Upper lobe of left lung (tissue), 6 donors: ENCODE data around the gene NKIRAS1. TPM values are rescaled to one million over a fixed set of nuclear protein-coding genes. Genes with fewer than 3 reads are reported as not detected.

ENCODE experiments used
- ATAC-seq, 2 donors: fragments of 200-7000 bp; cut with Tn5 transposase; one replicate each; pipeline ENCODE4 v1.9.1; 2022; ENCODE audit warnings: mild to moderate bottlenecking in 2 of 2, moderate library complexity in 2 of 2; ENCODE audit not compliant: low FRiP score in 2 of 2
- DNase-seq, 2 donors: peaks; one replicate each; pipeline ENCODE4 v3.0.0-alpha.2; 2019 to 2020
- H3K27ac ChIP-seq, 4 donors: fragments of 200-600 bp; sonication (generic); one replicate each; pipeline ENCODE4 v1.5.1; 2016 to 2019
- H3K27me3 ChIP-seq, 4 donors: fragments of 200-600 bp; sonication (generic); one replicate each; pipeline ENCODE4 v1.5.1; 2017 to 2019
- H3K36me3 ChIP-seq, 4 donors: fragments of 200-600 bp; sonication (generic); one replicate each; pipeline ENCODE4 v1.5.1; 2016 to 2019
- H3K4me1 ChIP-seq, 4 donors: fragments of 200-600 bp; sonication (generic); one replicate each; pipeline ENCODE4 v1.5.1; 2018 to 2019
- H3K4me3 ChIP-seq, 4 donors: fragments of 200-600 bp; sonication (generic); one replicate each; pipeline ENCODE4 v1.5.1; 2017 to 2019; ENCODE audit warnings: mild to moderate bottlenecking in 2 of 4, moderate library complexity in 1 of 4
- H3K9me3 ChIP-seq, 4 donors: fragments of 200-600 bp; sonication (generic); one replicate each; pipeline ENCODE4 v1.5.1; 2018 to 2019
- EP300 ChIP-seq, 4 donors: sonication (generic); formaldehyde crosslinking; IDR thresholded peaks; one replicate each; pipeline ENCODE4 v1.5.1; 2017; ENCODE audit warnings: antibody characterized with exemption in 4 of 4, control low read depth in 2 of 4
- POLR2A ChIP-seq, 4 donors: fragments of 450-650 bp; IDR thresholded peaks; one replicate each; pipeline ENCODE4 v1.5.1; 2016 to 2017; ENCODE audit warnings: antibody characterized with exemption in 4 of 4, mild to moderate bottlenecking in 2 of 4
- POLR2AphosphoS5 ChIP-seq, 2 donors: sonication (generic); formaldehyde crosslinking; IDR thresholded peaks; one replicate each; pipeline ENCODE4 v1.5.1; 2017; ENCODE audit warnings: antibody characterized with exemption in 2 of 2
- WGBS, 2 donors: methylation state at CpG; one replicate each; pipeline ENCODE4 v1.1.5; 2017 to 2018; 5-methylcytosine and 5-hydroxymethylcytosine counted together
- total RNA-seq, 6 donors: library from RNA; depleted of rRNA in 4 of 6; stranded (reverse); fragments of >200 nt in 4 of 6; gene quantifications; one replicate each; pipeline versions ENCODE4 v1.1.0 to v1.2.1, GENCODE V29; 2016 to 2021
- TF ChIP-seq, protein P1 (sequence below), 6 experiments: fragments of 450-650 bp in 4 of 6; fragments of 200-600 bp in 2 of 6; sonication (generic) in 2 of 6; IDR thresholded peaks; one replicate each; pipeline ENCODE4 v1.5.1; 2016 to 2019; ENCODE audit warnings: antibody characterized with exemption in 6 of 6
- donor health status: DM: no; HTN: no; CAD: no; lungs with moderate emphysema.
- donor health status: DM: no; HTN: yes; CAD: no; lungs with severe emphysema.

Gene NKIRAS1
- 10 to 100 TPM in 3 of 6 donors, 1 to 10 TPM in 3; 3.1 to 18.0 (median 9.1) TPM for total RNA-seq

DNA sequence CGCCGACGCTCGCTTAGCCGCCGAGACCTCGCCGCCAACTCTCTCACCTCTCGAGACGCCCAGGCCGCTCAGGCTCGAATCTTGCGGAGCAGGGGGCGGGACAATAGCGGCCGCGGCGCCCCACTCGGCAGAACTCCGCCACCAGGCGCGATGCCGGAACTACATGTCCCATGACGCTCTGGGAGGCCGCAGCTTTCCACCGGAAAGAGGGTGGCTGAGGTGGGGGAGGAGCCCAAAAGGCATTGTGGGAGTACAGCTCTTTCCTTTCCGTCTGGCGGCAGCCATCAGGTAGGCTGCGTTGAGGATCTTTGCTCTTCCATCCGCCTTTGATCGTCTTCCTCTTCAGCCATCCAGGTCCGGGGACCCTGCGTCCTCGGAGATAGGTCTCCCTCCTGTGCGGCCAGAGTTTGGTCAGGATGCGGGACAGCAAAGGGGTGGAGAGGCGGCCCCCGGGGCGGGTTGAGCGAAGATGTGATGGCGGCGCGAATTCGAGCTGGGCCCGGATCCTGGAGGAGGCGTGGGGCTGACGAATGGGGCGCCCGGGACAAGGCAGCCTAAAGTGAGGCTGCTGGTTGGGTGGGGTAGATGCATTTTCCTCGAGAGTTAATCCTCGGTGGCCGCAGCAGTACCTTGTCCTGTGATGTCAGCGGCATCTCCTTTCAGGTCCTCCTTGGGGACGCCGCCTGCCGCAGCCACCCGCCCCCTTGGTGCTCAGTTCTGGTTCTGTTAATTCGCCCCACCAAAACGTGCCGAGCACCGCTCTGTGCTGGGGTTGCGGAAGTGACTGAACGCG is at the start of gene NKIRAS1, which contains the start of gene RPL15:
TSS of gene NKIRAS1 (minus strand) at position 105 of the 793 bp plus-strand sequence. CDS start 6,086 bp downstream, outside the sequence.
TSS of gene RPL15 (plus strand) at position 247 of the 793 bp plus-strand sequence. CDS start 728 bp downstream, outside the sequence.
- H3K36me3 ChIP-seq, result peaks cover 11 to 39% (median 21%) of the 10 kb centered on the region in 4 donors
- 0 to 1% methylated on average over 9 to 45 of the region's 64 CpGs for WGBS, 2 donors
- H3K27ac ChIP-seq, result peak within 1 kb of the TSS; percentile 90 to 97 (median 96)
- peak; percentile 99 for ATAC-seq
- DNase-seq, result peak; percentile 96 to 98
- TF ChIP-seq, protein P1, sequence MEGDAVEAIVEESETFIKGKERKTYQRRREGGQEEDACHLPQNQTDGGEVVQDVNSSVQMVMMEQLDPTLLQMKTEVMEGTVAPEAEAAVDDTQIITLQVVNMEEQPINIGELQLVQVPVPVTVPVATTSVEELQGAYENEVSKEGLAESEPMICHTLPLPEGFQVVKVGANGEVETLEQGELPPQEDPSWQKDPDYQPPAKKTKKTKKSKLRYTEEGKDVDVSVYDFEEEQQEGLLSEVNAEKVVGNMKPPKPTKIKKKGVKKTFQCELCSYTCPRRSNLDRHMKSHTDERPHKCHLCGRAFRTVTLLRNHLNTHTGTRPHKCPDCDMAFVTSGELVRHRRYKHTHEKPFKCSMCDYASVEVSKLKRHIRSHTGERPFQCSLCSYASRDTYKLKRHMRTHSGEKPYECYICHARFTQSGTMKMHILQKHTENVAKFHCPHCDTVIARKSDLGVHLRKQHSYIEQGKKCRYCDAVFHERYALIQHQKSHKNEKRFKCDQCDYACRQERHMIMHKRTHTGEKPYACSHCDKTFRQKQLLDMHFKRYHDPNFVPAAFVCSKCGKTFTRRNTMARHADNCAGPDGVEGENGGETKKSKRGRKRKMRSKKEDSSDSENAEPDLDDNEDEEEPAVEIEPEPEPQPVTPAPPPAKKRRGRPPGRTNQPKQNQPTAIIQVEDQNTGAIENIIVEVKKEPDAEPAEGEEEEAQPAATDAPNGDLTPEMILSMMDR (IDR thresholded peaks at IDR 0.05), result peak; percentile 49 to 99 (median 94)
- TF ChIP-seq EP300 (IDR thresholded peaks at IDR 0.05), result peak in 1 of 4 donors; percentile 82
- TF ChIP-seq POLR2AphosphoS5 (IDR thresholded peaks at IDR 0.05), result peak; percentile 99 to 100
- peak; percentile 88 to 98 (median 96) for TF ChIP-seq POLR2A (IDR thresholded peaks at IDR 0.05)
- H3K27me3 ChIP-seq, result no peaks in the 10 kb centered on the region
- peak within 1 kb of the TSS; percentile 86 to 96 (median 90) for H3K4me3 ChIP-seq
- peaks cover 11 to 48% (median 26%) of the 10 kb centered on the region in 4 donors for H3K4me1 ChIP-seq
- no peaks in the 10 kb centered on the region for H3K9me3 ChIP-seq

DNA sequence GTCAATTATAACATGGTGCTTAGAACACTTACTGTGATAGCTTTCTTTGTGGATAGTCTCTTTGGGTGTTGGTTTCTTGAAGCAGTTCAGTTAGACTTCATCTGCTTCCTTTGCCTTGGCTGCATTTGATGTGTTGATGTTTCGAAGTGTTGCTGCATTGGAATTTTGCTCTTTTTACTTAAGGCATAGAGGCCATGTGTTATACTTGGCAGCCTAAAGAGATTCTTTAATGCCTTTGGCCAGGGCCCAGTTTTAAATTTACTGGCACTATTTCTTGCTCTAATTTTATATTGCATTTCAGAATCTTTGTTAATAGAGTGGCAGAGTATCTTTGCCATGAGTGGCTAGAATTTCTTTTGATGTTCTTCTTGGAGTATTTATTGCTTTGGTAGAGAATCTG is 49.5 kb upstream of the NKIRAS1 start:
- Histone ChIP-seq H3K9me3 (no peaks in the 10 kb centered on the region), H3K4me1 (peaks cover 0 to 6% (median 1%) of the 10 kb centered on the region in 4 donors), H3K36me3 (peaks cover 6 to 66% (median 10%) of the 10 kb centered on the region in 4 donors), H3K4me3 (no peak overlapping the region), H3K27ac (no peak overlapping the region), H3K27me3 (no peaks in the 10 kb centered on the region)
- WGBS, 2 donors, result 71 to 100% methylated on average over 1 of the region's 1 CpG
- ATAC-seq, result no peak
- no peak for DNase-seq
- TF ChIP-seq, protein P1 (IDR thresholded peaks at IDR 0.05), result no peak
- TF ChIP-seq POLR2A (IDR thresholded peaks at IDR 0.05) (no peak), POLR2AphosphoS5 (IDR thresholded peaks at IDR 0.05) (no peak), EP300 (IDR thresholded peaks at IDR 0.05) (no peak)

DNA sequence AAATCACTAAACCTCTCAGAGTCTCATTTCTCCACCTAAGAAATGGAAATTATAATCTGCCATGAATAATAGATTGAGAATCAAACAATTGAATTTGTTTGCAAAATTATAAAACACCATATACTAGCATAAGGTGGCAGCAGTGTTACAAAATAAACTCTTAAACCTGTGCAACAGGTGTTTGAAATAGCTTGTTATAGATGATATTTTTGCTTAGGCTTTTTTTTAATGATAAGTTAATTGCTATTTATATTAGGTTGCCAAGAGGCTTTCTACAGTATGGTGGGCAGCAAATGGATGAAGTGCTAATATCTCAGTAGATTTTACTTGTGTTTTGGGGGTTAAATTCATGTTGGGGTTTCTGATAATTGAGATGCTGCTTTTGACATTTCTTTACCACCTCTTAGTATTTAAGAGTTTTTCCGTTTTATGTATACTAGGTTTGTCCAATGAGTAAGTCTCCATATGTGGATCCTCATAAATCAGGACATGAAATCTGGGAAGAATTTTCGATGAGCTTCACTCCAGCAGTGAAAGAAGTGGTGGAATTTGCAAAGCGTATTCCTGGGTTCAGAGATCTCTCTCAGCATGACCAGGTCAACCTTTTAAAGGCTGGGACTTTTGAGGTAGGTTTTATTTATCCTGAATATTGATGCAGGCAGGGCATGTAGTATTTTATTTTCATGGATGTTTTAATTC is 47.9 kb upstream of the NKIRAS1 start:
- Histone ChIP-seq H3K4me3 (no peak overlapping the region), H3K36me3 (peaks cover 6 to 71% (median 11%) of the 10 kb centered on the region in 4 donors), H3K9me3 (no peaks in the 10 kb centered on the region), H3K4me1 (peaks cover 0 to 6% (median 1%) of the 10 kb centered on the region in 4 donors), H3K27ac (no peak overlapping the region), H3K27me3 (no peaks in the 10 kb centered on the region)
- TF ChIP-seq POLR2AphosphoS5 (IDR thresholded peaks at IDR 0.05) (no peak), EP300 (IDR thresholded peaks at IDR 0.05) (no peak), POLR2A (IDR thresholded peaks at IDR 0.05) (no peak)
- TF ChIP-seq, protein P1 (IDR thresholded peaks at IDR 0.05), result no peak
- ATAC-seq, result no peak
- DNase-seq, result no peak
- WGBS, 2 donors, result 81 to 89% methylated on average over 3 of the region's 3 CpGs

DNA sequence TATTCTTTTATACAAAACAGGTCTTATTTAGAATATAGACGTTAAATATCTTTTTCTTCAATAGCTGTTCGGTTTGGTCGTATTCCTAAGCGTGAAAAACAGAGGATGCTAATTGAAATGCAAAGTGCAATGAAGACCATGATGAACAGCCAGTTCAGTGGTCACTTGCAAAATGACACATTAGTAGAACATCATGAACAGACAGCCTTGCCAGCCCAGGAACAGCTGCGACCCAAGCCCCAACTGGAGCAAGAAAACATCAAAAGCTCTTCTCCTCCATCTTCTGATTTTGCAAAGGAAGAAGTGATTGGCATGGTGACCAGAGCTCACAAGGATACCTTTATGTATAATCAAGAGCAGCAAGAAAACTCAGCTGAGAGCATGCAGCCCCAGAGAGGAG is 45.1 kb upstream of the NKIRAS1 start:
- H3K27me3 ChIP-seq, result no peaks in the 10 kb centered on the region
- no peak overlapping the region for H3K27ac ChIP-seq
- no peak for TF ChIP-seq EP300 (IDR thresholded peaks at IDR 0.05)
- no peak for TF ChIP-seq POLR2A (IDR thresholded peaks at IDR 0.05)
- no peak for TF ChIP-seq POLR2AphosphoS5 (IDR thresholded peaks at IDR 0.05)
- TF ChIP-seq, protein P1 (IDR thresholded peaks at IDR 0.05), result no peak
- H3K4me1 ChIP-seq, result peaks cover 0 to 15% (median 9%) of the 10 kb centered on the region in 4 donors
- no peaks in the 10 kb centered on the region for H3K9me3 ChIP-seq
- DNase-seq (no peak), ATAC-seq (no peak)
- H3K4me3 ChIP-seq, result no peak overlapping the region
- 96% methylated on average over 5 of the region's 5 CpGs for WGBS, 2 donors
- peaks cover 6 to 55% (median 10%) of the 10 kb centered on the region in 4 donors for H3K36me3 ChIP-seq
